KMS-11 (cell line): Measurements from ENCODE around the gene ABHD1.

ENCODE experiments used
- H2AFZ ChIP-seq: fragments of 200-600 bp; sonication (generic); 2 replicates; pipeline ENCODE4 v1.6.1; 2016; ENCODE audit warnings: antibody characterized with exemption, mixed run types, low read depth
- H3K27ac ChIP-seq: fragments of 200-600 bp; sonication (generic); 2 replicates; pipeline ENCODE4 v1.6.1; 2016; ENCODE audit warnings: mild to moderate bottlenecking, mixed run types
- H3K27me3 ChIP-seq: fragments of 200-600 bp; sonication (generic); 2 replicates; pipeline ENCODE4 v1.6.1; 2017; ENCODE audit warnings: mild to moderate bottlenecking, low read depth, mixed run types, moderate library complexity; ENCODE audit not compliant: insufficient read depth
- H3K36me3 ChIP-seq: fragments of 200-600 bp; sonication (generic); 2 replicates; pipeline ENCODE4 v1.6.1; 2017; ENCODE audit warnings: mild to moderate bottlenecking, mixed run types; ENCODE audit not compliant: insufficient read depth
- H3K4me1 ChIP-seq: fragments of 200-600 bp; sonication (generic); 2 replicates; pipeline ENCODE4 v1.6.1; 2016; ENCODE audit warnings: mild to moderate bottlenecking, low read depth, mixed run types; ENCODE audit not compliant: poor library complexity, severe bottlenecking
- H3K4me2 ChIP-seq: fragments of 200-600 bp; sonication (generic); 2 replicates; pipeline ENCODE4 v1.7.0; 2016; ENCODE audit warnings: mild to moderate bottlenecking, mixed run types
- H3K4me3 ChIP-seq: fragments of 200-600 bp; sonication (generic); IDR thresholded peaks from 2 replicates; pipeline ENCODE4 v1.6.1; 2017; ENCODE audit warnings: low read depth, low read length, mixed read lengths; ENCODE audit not compliant: insufficient read depth
- H3K79me2 ChIP-seq: fragments of 200-600 bp; sonication (generic); 2 replicates; pipeline ENCODE4 v1.6.1; 2016; ENCODE audit warnings: low read depth, mixed run types; ENCODE audit not compliant: insufficient read depth
- H3K9ac ChIP-seq: fragments of 200-600 bp; sonication (generic); 2 replicates; pipeline ENCODE4 v1.6.1; 2016; ENCODE audit warnings: mild to moderate bottlenecking, mixed run types
- H4K20me1 ChIP-seq: fragments of 200-600 bp; sonication (generic); 2 replicates; pipeline ENCODE4 v1.6.1; 2016; ENCODE audit warnings: mild to moderate bottlenecking, mixed run types; ENCODE audit not compliant: insufficient read depth
- CTCF ChIP-seq: fragments of 200-600 bp; sonication (generic); conservative IDR thresholded peaks from 2 replicates; pipeline ENCODE4 v1.6.1; 2017; ENCODE audit warnings: low read depth, mild to moderate bottlenecking, antibody characterized with exemption, low read length, moderate library complexity, mixed read lengths

The ABHD1 gene

GRCh38 chr2:27095427-27095744 is 28.2 kb upstream of the ABHD1 start:
- H3K79me2 ChIP-seq: no peaks in the 10 kb centered on the region
- H2AFZ ChIP-seq: no peak overlapping the region
- H3K27ac ChIP-seq: no peak overlapping the region
- H3K4me3 ChIP-seq: no peak overlapping the region
- TF ChIP-seq CTCF: no peak
- no peak overlapping the region for H3K4me2 ChIP-seq
- H3K9ac ChIP-seq: no peak overlapping the region
- H3K4me1 ChIP-seq: no peaks in the 10 kb centered on the region
- no peaks in the 10 kb centered on the region for H3K27me3 ChIP-seq
- no peaks in the 10 kb centered on the region for H3K36me3 ChIP-seq
- H4K20me1 ChIP-seq: no peaks in the 10 kb centered on the region

GRCh38 chr2:27095745-27096651 is 27.6 kb upstream of the ABHD1 start:
- Histone ChIP-seq H3K4me2 (no peak overlapping the region; the same call in 1 of the 2 replicates), H3K4me1 (no peaks in the 10 kb centered on the region), H3K79me2 (no peaks in the 10 kb centered on the region), H4K20me1 (no peaks in the 10 kb centered on the region), H3K9ac (peak overlapping the region; percentile 13; the same call in 1 of the 2 replicates), H3K27ac (no peak overlapping the region), H3K4me3 (no peak overlapping the region), H3K27me3 (no peaks in the 10 kb centered on the region), H2AFZ (peak overlapping the region; percentile 62), H3K36me3 (no peaks in the 10 kb centered on the region)
- no peak for TF ChIP-seq CTCF

GRCh38 chr2:27096748-27097297 is 26.8 kb upstream of the ABHD1 start:
- no peaks in the 10 kb centered on the region for H3K4me1 ChIP-seq
- H3K9ac ChIP-seq: no peak overlapping the region
- H3K36me3 ChIP-seq: no peaks in the 10 kb centered on the region
- H3K27ac ChIP-seq: no peak overlapping the region
- TF ChIP-seq CTCF: no peak
- no peak overlapping the region for H3K4me3 ChIP-seq
- H3K4me2 ChIP-seq: no peak overlapping the region
- peak overlapping the region; percentile 62; the same call in 1 of the 2 replicates for H2AFZ ChIP-seq
- no peaks in the 10 kb centered on the region for H3K79me2 ChIP-seq
- H4K20me1 ChIP-seq: no peaks in the 10 kb centered on the region
- H3K27me3 ChIP-seq: no peaks in the 10 kb centered on the region

- Histone ChIP-seq H3K36me3 (no peaks in the 10 kb centered on the region), H3K4me2 (no peak overlapping the region), H2AFZ (no peak overlapping the region), H3K27me3 (no peaks in the 10 kb centered on the region), H3K79me2 (no peaks in the 10 kb centered on the region), H4K20me1 (no peaks in the 10 kb centered on the region), H3K27ac (no peak overlapping the region), H3K4me3 (no peak overlapping the region), H3K9ac (no peak overlapping the region), H3K4me1 (no peaks in the 10 kb centered on the region)
- no peak for TF ChIP-seq CTCF
Observed at GRCh38 chr2:27097341-27097740, 26.3 kb upstream of the ABHD1 start.
